Lung (tissue), 12 donors: ENCODE data around the gene ZKSCAN1. TPM values are rescaled to one million over a fixed set of nuclear protein-coding genes. Genes with fewer than 3 reads are reported as not detected.
A peak's percentile ranks its signal among the peaks of the same experiment; 100 is the strongest.

Experiments
- ATAC-seq: fragments of 200-7000 bp; cut with Tn5 transposase; one replicate; pipeline ENCODE4 v1.9.1; 2020; ENCODE audit warnings: moderate number of reproducible peaks; ENCODE audit not compliant: insufficient read depth, low FRiP score
- DNase-seq, 3 donors: peaks; one replicate each; pipeline ENCODE4 v3.0.0-alpha.2; 2013 to 2017
- H3K27ac ChIP-seq, 2 donors: one replicate each; pipeline ENCODE4 v1.5.1; 2013; ENCODE audit warnings: mild to moderate bottlenecking in 2 of 2, moderate library complexity in 2 of 2, control low read depth in 1 of 2, inconsistent platforms in 1 of 2, low read depth in 1 of 2, low read length in 1 of 2
- H3K27me3 ChIP-seq, 3 donors: one replicate each; pipeline ENCODE4 v1.5.1; 2013; ENCODE audit warnings: low read length in 2 of 3; ENCODE audit not compliant: control insufficient read depth in 3 of 3, insufficient read depth in 3 of 3
- H3K36me3 ChIP-seq, 4 donors: one replicate each; pipeline ENCODE4 v1.5.1; 2013; ENCODE audit warnings: low read length in 4 of 4, mild to moderate bottlenecking in 1 of 4, moderate library complexity in 1 of 4; ENCODE audit not compliant: control insufficient read depth in 4 of 4, insufficient read depth in 4 of 4
- H3K4me1 ChIP-seq, 5 donors: one replicate each; pipeline ENCODE4 v1.5.1; 2013; ENCODE audit warnings: low read length in 5 of 5, mild to moderate bottlenecking in 2 of 5, moderate library complexity in 1 of 5; ENCODE audit not compliant: control insufficient read depth in 5 of 5, insufficient read depth in 5 of 5
- H3K4me3 ChIP-seq: one replicate; pipeline ENCODE4 v1.5.1; 2013; ENCODE audit warnings: mild to moderate bottlenecking, control low read depth, moderate library complexity
- H3K9ac ChIP-seq, 2 donors: one replicate each; pipeline ENCODE4 v1.5.1; 2013; ENCODE audit warnings: low read length in 2 of 2, control low read depth in 1 of 2; ENCODE audit not compliant: insufficient read depth in 1 of 2
- H3K9me3 ChIP-seq, 4 donors: one replicate each; pipeline ENCODE4 v1.5.1; 2013; ENCODE audit warnings: low read length in 3 of 4, mild to moderate bottlenecking in 1 of 4, moderate library complexity in 1 of 4; ENCODE audit not compliant: control insufficient read depth in 4 of 4, insufficient read depth in 3 of 4
- WGBS, 2 donors: extraction: QIAGEN DNeasy Blood & Tissue Kit; methylation state at CpG; one replicate each; pipeline ENCODE4 v1.1.7; 2013; 5-methylcytosine and 5-hydroxymethylcytosine counted together
- polyA plus RNA-seq, 2 donors: library from polyadenylated mRNA; stranded (reverse); fragments of 200-250 nt; gene quantifications; one replicate each; pipeline ENCODE4 v1.2.1, GENCODE V29; 2013
- total RNA-seq, 2 donors: library from RNA; depleted of rRNA in 1 of 2; stranded (reverse); fragments of >200 nt in 1 of 2; gene quantifications; one replicate each; pipeline ENCODE4 v1.2.1, GENCODE V29; 2014 to 2021
- TF ChIP-seq, protein P1 (sequence below): IDR thresholded peaks from 2 replicates; pipeline ENCODE4 v1.5.1; 2012; ENCODE audit warnings: mild to moderate bottlenecking; ENCODE audit errors: control extremely low read depth, extremely low read depth
- donor health status: control.
- donor health status: control.
- donor health status: Bipolar disorder and iron deficiency.
- donor health status: healthy.
- donor health status: DM: yes; HTN: yes; CAD: no.

The ZKSCAN1 gene
- total and polyA plus RNA-seq, 4 donors = 8.2 to 54.0 (median 29.6) TPM

DNA sequence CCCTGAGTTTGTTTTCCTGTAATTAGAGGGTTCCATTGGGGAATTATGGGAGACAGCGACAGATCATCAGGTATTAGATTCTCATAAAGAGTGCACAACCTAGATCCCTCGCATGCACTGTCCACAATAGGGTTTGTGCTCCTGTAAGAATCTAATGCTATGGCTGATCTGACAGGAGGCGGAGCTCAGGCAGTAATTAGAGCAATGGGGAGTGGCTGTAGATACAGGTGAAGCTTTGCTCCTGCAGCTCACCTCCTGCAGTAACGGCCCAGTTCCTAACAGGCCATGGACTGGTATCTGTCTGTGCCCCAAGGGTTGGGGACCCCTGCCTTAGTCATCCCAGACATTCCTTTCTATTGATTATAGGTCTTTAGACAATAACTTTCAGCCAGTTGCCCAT is 33.3 kb downstream of the ZKSCAN1 start:
- DNase-seq (no peak), ATAC-seq (no peak)
- TF ChIP-seq, protein P1, sequence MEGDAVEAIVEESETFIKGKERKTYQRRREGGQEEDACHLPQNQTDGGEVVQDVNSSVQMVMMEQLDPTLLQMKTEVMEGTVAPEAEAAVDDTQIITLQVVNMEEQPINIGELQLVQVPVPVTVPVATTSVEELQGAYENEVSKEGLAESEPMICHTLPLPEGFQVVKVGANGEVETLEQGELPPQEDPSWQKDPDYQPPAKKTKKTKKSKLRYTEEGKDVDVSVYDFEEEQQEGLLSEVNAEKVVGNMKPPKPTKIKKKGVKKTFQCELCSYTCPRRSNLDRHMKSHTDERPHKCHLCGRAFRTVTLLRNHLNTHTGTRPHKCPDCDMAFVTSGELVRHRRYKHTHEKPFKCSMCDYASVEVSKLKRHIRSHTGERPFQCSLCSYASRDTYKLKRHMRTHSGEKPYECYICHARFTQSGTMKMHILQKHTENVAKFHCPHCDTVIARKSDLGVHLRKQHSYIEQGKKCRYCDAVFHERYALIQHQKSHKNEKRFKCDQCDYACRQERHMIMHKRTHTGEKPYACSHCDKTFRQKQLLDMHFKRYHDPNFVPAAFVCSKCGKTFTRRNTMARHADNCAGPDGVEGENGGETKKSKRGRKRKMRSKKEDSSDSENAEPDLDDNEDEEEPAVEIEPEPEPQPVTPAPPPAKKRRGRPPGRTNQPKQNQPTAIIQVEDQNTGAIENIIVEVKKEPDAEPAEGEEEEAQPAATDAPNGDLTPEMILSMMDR = no peak
- Histone ChIP-seq H3K9me3 (peaks cover 0 to 3% (median 0%) of the 10 kb centered on the region in 4 donors), H3K9ac (no peak overlapping the region), H3K36me3 (peaks cover 0 to 4% (median 1%) of the 10 kb centered on the region in 4 donors), H3K4me3 (no peak overlapping the region), H3K4me1 (peaks cover 0 to 8% (median 2%) of the 10 kb centered on the region in 5 donors), H3K27me3 (no peaks in the 10 kb centered on the region), H3K27ac (no peak overlapping the region)
- 91 to 93% methylated on average over 4 of the region's 4 CpGs for WGBS, 2 donors

DNA sequence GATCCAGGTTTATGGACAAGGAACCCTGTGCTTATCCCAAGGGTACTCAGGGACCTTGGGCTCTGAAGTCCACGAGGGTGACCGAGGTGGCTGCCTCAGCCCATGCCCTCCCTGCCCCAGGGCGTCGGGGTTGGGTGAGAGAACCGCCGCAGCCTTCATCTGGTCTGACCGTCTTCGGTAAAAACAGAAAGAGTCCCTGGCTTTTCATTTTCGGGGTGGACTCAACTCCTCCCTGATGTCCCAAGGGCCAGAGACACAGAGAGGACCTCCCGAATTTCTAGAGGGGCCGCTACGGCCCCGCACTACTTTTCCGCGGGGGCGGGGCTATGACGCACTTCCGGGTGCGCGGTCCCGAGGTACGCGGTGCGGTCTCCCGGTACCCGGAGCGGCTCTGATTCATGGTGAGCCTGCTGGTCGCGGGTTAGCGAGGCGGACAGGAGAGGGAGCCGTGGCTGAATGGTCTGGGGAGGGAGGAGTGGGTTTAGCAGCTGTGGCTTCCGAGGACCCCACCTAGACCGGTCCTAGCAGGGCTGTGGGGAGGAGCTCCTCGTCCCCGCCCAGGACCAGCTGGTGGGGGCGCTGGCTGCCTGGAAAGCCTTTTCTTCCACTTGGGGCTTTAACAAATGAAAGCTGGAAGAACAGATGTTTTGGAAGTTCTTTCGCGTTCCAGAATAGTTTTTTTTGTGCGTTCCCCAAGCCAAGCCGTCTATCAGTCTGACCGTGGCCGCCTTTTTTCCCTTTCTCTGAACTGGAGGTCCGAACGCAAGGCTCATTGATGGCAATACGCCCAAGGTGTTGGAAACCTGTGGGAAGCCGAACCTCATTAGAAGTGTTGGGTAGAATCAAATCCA is 34.3 kb downstream of the ZKSCAN1 start, which contains the start of gene ZSCAN21:
TSS of gene ZSCAN21 (plus strand) at position 334 of the 851 bp plus-strand sequence. CDS start 7,233 bp downstream, outside the sequence.
- Histone ChIP-seq H3K27me3 (no peaks in the 10 kb centered on the region), H3K9me3 (peaks cover 0 to 3% (median 0%) of the 10 kb centered on the region in 4 donors), H3K27ac (peak within 1 kb of the TSS; percentile 82 to 98), H3K4me3 (peak within 1 kb of the TSS; percentile 80), H3K36me3 (peaks cover 0 to 4% (median 1%) of the 10 kb centered on the region in 4 donors), H3K9ac (peak within 1 kb of the TSS; percentile 29 to 97), H3K4me1 (peaks cover 0 to 8% (median 2%) of the 10 kb centered on the region in 5 donors)
- TF ChIP-seq, protein P1 = peak; percentile 3
- 1% methylated on average over 46 to 47 of the region's 47 CpGs for WGBS, 2 donors
- DNase-seq = peak; percentile 90 to 92 (median 91)
- ATAC-seq = peak; percentile 91

DNA sequence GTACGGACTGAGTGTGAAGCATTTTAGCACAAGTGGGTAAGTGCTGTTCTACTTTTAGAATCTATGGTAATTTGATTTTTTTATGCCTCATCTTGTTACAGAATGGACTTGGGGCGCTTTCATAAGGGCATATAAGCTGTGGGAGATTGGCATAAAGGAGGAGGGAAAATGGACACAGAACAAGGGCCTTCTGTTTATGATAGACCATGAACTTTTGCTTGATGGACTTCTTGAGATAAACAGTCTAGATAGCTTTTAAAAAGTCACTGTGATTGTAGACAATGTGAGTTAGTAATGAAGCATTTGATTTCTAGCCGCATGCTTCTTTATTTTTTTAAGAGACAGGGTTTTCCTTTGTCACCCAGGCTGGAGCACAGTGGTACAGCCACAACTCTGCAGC is 36.2 kb downstream of the ZKSCAN1 start:
- Histone ChIP-seq H3K4me1 (peaks cover 0 to 8% (median 2%) of the 10 kb centered on the region in 5 donors), H3K27ac (no peak overlapping the region), H3K4me3 (no peak overlapping the region), H3K9me3 (peaks cover 0 to under 1% (median 0%) of the 10 kb centered on the region in 4 donors), H3K27me3 (no peaks in the 10 kb centered on the region), H3K9ac (no peak overlapping the region), H3K36me3 (peaks cover 0 to 5% (median 2%) of the 10 kb centered on the region in 4 donors)
- WGBS, 2 donors = 87 to 95% methylated on average over 3 of the region's 3 CpGs
- TF ChIP-seq, protein P1 = no peak
- DNase-seq (no peak), ATAC-seq (no peak)
